Testis (tissue), 3 donors: ENCODE results near the gene CT55. TPM values are rescaled to one million over a fixed set of nuclear protein-coding genes. Genes with fewer than 3 reads are reported as not detected.

ENCODE experiments used
- DNase-seq: peaks from one replicate; pipeline ENCODE4 v3.0.0-alpha.2; 2019
- H3K27ac ChIP-seq, 2 donors: fragments of 200-600 bp; sonication (generic); one replicate each; pipeline ENCODE4 v1.5.1; 2019
- H3K27me3 ChIP-seq: fragments of 200-600 bp; sonication (generic); one replicate; pipeline ENCODE4 v1.5.1; 2019
- H3K36me3 ChIP-seq: fragments of 200-600 bp; sonication (generic); one replicate; pipeline ENCODE4 v1.5.1; 2017; ENCODE audit warnings: low read depth; ENCODE audit errors: missing control alignments
- H3K4me1 ChIP-seq: fragments of 200-600 bp; sonication (generic); one replicate; pipeline ENCODE4 v1.5.1; 2019
- H3K4me3 ChIP-seq, 2 donors: fragments of 200-600 bp; sonication (generic); one replicate each; pipeline ENCODE4 v1.5.1; 2017 to 2019
- H3K9me3 ChIP-seq: fragments of 200-600 bp; sonication (generic); one replicate; pipeline ENCODE4 v1.5.1; 2017
- CTCF ChIP-seq, 3 experiments: fragments of 450-650 bp in 2 of 3; fragments of 200-600 bp in 1 of 3; sonication (generic) in 1 of 3; IDR thresholded peaks; one replicate each; pipeline ENCODE4 v1.5.1; 2016 to 2019; ENCODE audit warnings: antibody characterized with exemption in 3 of 3, mild to moderate bottlenecking in 2 of 3, moderate library complexity in 1 of 3
- POLR2A ChIP-seq: fragments of 450-650 bp; IDR thresholded peaks from one replicate; pipeline ENCODE4 v1.6.1; 2017; ENCODE audit warnings: antibody characterized with exemption, mild to moderate bottlenecking, moderate library complexity
- WGBS, 2 donors: methylation state at CpG; one replicate each; pipeline ENCODE4 v1.1.5; 2018; 5-methylcytosine and 5-hydroxymethylcytosine counted together
- intact Hi-C: fragments of 100-400 bp; cut with DNase I; formaldehyde crosslinking; loops from one replicate; pipeline ENCODE4 v1.15.1; 2023; ENCODE audit warnings: low total_unique reads
- polyA plus RNA-seq: library from polyadenylated mRNA; stranded (reverse); fragments of 350-450 nt; fragmentation: Illumina TruSeq; extraction: RNeasy Lipid Tissue Mini Kit (QIAGEN cat#74804); gene quantifications from one replicate; pipeline ENCODE4 v1.2.3, GENCODE V29; 2014; ENCODE audit warnings: low read depth, low replicate concordance; ENCODE audit not compliant: insufficient read depth
- total RNA-seq, 2 donors: library from RNA; depleted of rRNA; stranded (reverse); fragments of >200 nt; gene quantifications; one replicate each; pipeline ENCODE4 v1.2.3, GENCODE V29; 2016

The CT55 gene
- total and polyA plus RNA-seq, 3 donors from 2014 or later, result 4.4 to 5.9 (median 4.5) TPM

DNA sequence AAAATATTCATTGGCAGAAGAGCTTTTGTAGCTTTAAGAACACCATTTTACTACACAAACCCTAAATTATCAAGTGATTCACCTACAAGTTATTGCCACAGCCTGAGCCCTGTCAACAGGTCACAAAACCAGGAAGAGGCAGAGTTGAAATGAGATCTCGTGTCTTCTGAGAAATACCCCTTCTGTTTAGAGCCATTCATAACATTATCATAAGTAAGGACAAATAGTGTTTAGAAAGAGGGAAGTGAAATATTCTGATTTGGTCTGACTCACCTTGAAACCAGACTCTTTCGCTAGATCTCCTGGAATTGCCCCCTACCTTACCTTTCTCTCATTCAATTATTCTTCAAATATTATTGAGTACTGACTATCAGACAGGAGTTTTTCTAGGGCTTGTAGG is 56.8 kb downstream of the CT55 start:
- Histone ChIP-seq H3K36me3 (no peaks in the 10 kb centered on the region), H3K27ac (no peak overlapping the region), H3K9me3 (no peaks in the 10 kb centered on the region), H3K27me3 (no peaks in the 10 kb centered on the region), H3K4me3 (no peak overlapping the region), H3K4me1 (no peaks in the 10 kb centered on the region)
- TF ChIP-seq POLR2A (no peak), CTCF (IDR thresholded peaks at IDR 0.05) (no peak)
- no peak for DNase-seq
- intact Hi-C loops, result no loop called here
- 69 to 84% methylated on average over 2 of the region's 2 CpGs for WGBS, 2 donors

- H3K36me3 ChIP-seq, result no peaks in the 10 kb centered on the region
- no peak for DNase-seq
- no peak for TF ChIP-seq CTCF (IDR thresholded peaks at IDR 0.05)
- no peak for TF ChIP-seq POLR2A
- no peak overlapping the region for H3K4me3 ChIP-seq
- no peak overlapping the region for H3K27ac ChIP-seq
- no peaks in the 10 kb centered on the region for H3K9me3 ChIP-seq
- intact Hi-C loops, result no loop called here
- H3K4me1 ChIP-seq, result no peaks in the 10 kb centered on the region
- WGBS, 2 donors, result no CpG with 5 or more reads among the region's 1 CpG
- H3K27me3 ChIP-seq, result no peaks in the 10 kb centered on the region
These were observed 58.5 kb downstream of the CT55 start for GRCh38 chrX:135112743-135113142.

GRCh38 chrX:135112096-135112729 is 59.0 kb downstream of the CT55 start:
- Histone ChIP-seq H3K4me1 (no peaks in the 10 kb centered on the region), H3K9me3 (no peaks in the 10 kb centered on the region), H3K36me3 (no peaks in the 10 kb centered on the region), H3K27me3 (no peaks in the 10 kb centered on the region), H3K4me3 (no peak overlapping the region), H3K27ac (no peak overlapping the region)
- WGBS, 2 donors, result 14 to 39% methylated on average over 2 to 5 of the region's 5 CpGs
- intact Hi-C loops, result no loop called here
- peak; percentile 31 for DNase-seq
- TF ChIP-seq CTCF (IDR thresholded peaks at IDR 0.05) (peak in 2 of 3 experiments; percentile 14 to 28), POLR2A (no peak)

- WGBS, 2 donors, result 88 to 90% methylated on average over 3 of the region's 3 CpGs
- Histone ChIP-seq H3K4me1 (no peaks in the 10 kb centered on the region), H3K27ac (no peak overlapping the region), H3K4me3 (no peak overlapping the region), H3K9me3 (no peaks in the 10 kb centered on the region), H3K27me3 (no peaks in the 10 kb centered on the region), H3K36me3 (no peaks in the 10 kb centered on the region)
- TF ChIP-seq POLR2A (no peak), CTCF (IDR thresholded peaks at IDR 0.05) (no peak)
- intact Hi-C loops, result no loop called here
- no peak for DNase-seq
These were observed 61.6 kb downstream of the CT55 start for GRCh38 chrX:135109554-135109953.

Other genes starting within 250 kb of the CT55 start
- 10 to 100 TPM; 58.4 to 71.7 TPM for gene SMIM10, start 180.4 kb downstream of the CT55 start, total RNA-seq
- gene SMIM10, start 180.4 kb downstream of the CT55 start, polyA plus RNA-seq, result 12.0 TPM
- 10 to 100 TPM; 11.4 to 12.2 TPM for gene RTL8B, start 148.9 kb downstream of the CT55 start, total RNA-seq
- 11.9 TPM for gene RTL8B, start 148.9 kb downstream of the CT55 start, polyA plus RNA-seq
- 100 to 1,000 TPM in 1 of 2 donors, 10 to 100 TPM in 1; 78.8 to 113 TPM for gene RTL8C, start 139.0 kb downstream of the CT55 start, total RNA-seq
- gene RTL8C, start 139.0 kb downstream of the CT55 start, polyA plus RNA-seq, result 105 TPM
- 10 to 100 TPM; 30.0 to 35.7 TPM for gene RTL8A, start 119.3 kb downstream of the CT55 start, total RNA-seq
- gene RTL8A, start 119.3 kb downstream of the CT55 start, polyA plus RNA-seq, result 53.1 TPM
- gene SMIM10L2B, start 72.7 kb downstream of the CT55 start, total RNA-seq, result 10 to 100 TPM; 19.8 to 20.2 TPM
- 14.7 TPM for gene SMIM10L2B, start 72.7 kb downstream of the CT55 start, polyA plus RNA-seq
- 1 to 10 TPM; 2.0 to 2.7 TPM for gene ETDB, start 50.9 kb downstream of the CT55 start, total RNA-seq
- gene ETDB, start 50.9 kb downstream of the CT55 start, polyA plus RNA-seq, result 17.4 TPM
- gene ETDA, start 80.7 kb upstream of the CT55 start, total RNA-seq, result 1 to 10 TPM in 1 of 2 donors, not detected in 1; 1.5 TPM
- gene ETDA, start 80.7 kb upstream of the CT55 start, polyA plus RNA-seq, result 15.2 TPM
- gene ETDC, start 138.1 kb upstream of the CT55 start, total RNA-seq, result not detected
- not detected for gene ETDC, start 138.1 kb upstream of the CT55 start, polyA plus RNA-seq
- 1 to 10 TPM; 8.0 to 8.3 TPM for gene ZNF75D, start 172.7 kb upstream of the CT55 start, total RNA-seq
- 8.8 TPM for gene ZNF75D, start 172.7 kb upstream of the CT55 start, polyA plus RNA-seq
- 10 to 100 TPM in 1 of 2 donors, 1 to 10 TPM in 1; 9.1 to 11.0 TPM for gene ZNF449, start 173.4 kb upstream of the CT55 start, total RNA-seq
- gene ZNF449, start 173.4 kb upstream of the CT55 start, polyA plus RNA-seq, result 4.9 TPM